NCI-H446 (cell line): ENCODE data around the gene SLC8B1.

Experiments used
- DNase-seq, 2 experiments: peaks; one replicate each; lab custom pipeline; 2025; lab: John Stamatoyannopoulos, UW

The SLC8B1 gene

GRCh38 chr12:113334786-113335539 is at the start of gene SLC8B1:
TSS of gene SLC8B1 (minus strand) at chr12:113335109. CDS start at chr12:113332878, 2,231 bp downstream.
- peak; percentile 47 to 84 for DNase-seq

GRCh38 chr12:113382206-113382605 is 47.3 kb upstream of the SLC8B1 start:
- no peak for DNase-seq

GRCh38 chr12:113381220-113381619 is 46.3 kb upstream of the SLC8B1 start:
- DNase-seq: no peak

- DNase-seq: no peak
Measured at GRCh38 chr12:113378291-113378690, 43.4 kb upstream of the SLC8B1 start.

GRCh38 chr12:113374823-113375428 is 40.0 kb upstream of the SLC8B1 start:
- no peak for DNase-seq

- DNase-seq: no peak
Measured at GRCh38 chr12:113373969-113374368, 39.1 kb upstream of the SLC8B1 start.

- no peak for DNase-seq
Measured at GRCh38 chr12:113373440-113373839, 38.5 kb upstream of the SLC8B1 start.

GRCh38 chr12:113372371-113372770 is 37.5 kb upstream of the SLC8B1 start:
- no peak for DNase-seq

- no peak for DNase-seq
Measured at GRCh38 chr12:113371808-113372207, 36.9 kb upstream of the SLC8B1 start.

GRCh38 chr12:113370923-113371682 is 36.2 kb upstream of the SLC8B1 start:
- no peak for DNase-seq

GRCh38 chr12:113369391-113369985 is 34.6 kb upstream of the SLC8B1 start:
- DNase-seq: no peak

- no peak for DNase-seq
Measured at GRCh38 chr12:113368331-113368730, 33.4 kb upstream of the SLC8B1 start.

GRCh38 chr12:113366827-113367226 is 31.9 kb upstream of the SLC8B1 start:
- peak in 1 of 2 experiments; percentile 10 for DNase-seq

GRCh38 chr12:113365639-113366395 is 30.9 kb upstream of the SLC8B1 start:
- no peak for DNase-seq

GRCh38 chr12:113364698-113365097 is 29.8 kb upstream of the SLC8B1 start:
- no peak for DNase-seq

- no peak for DNase-seq
Measured at GRCh38 chr12:113361574-113362370, 26.9 kb upstream of the SLC8B1 start.

- DNase-seq: no peak
Measured at GRCh38 chr12:113359939-113360748, 25.2 kb upstream of the SLC8B1 start.

- peak; percentile 63 to 75 for DNase-seq
Measured at GRCh38 chr12:113359133-113359938, 24.4 kb upstream of the SLC8B1 start.
